GM12801 (cell line): ENCODE results near the gene GNS.

Experiments used
- CTCF ChIP-seq: IDR thresholded peaks from one replicate; pipeline ENCODE4 v1.5.1; 2011; ENCODE audit warnings: control low read depth; ENCODE audit not compliant: insufficient read length; ENCODE audit errors: extremely low read depth

The GNS gene

DNA sequence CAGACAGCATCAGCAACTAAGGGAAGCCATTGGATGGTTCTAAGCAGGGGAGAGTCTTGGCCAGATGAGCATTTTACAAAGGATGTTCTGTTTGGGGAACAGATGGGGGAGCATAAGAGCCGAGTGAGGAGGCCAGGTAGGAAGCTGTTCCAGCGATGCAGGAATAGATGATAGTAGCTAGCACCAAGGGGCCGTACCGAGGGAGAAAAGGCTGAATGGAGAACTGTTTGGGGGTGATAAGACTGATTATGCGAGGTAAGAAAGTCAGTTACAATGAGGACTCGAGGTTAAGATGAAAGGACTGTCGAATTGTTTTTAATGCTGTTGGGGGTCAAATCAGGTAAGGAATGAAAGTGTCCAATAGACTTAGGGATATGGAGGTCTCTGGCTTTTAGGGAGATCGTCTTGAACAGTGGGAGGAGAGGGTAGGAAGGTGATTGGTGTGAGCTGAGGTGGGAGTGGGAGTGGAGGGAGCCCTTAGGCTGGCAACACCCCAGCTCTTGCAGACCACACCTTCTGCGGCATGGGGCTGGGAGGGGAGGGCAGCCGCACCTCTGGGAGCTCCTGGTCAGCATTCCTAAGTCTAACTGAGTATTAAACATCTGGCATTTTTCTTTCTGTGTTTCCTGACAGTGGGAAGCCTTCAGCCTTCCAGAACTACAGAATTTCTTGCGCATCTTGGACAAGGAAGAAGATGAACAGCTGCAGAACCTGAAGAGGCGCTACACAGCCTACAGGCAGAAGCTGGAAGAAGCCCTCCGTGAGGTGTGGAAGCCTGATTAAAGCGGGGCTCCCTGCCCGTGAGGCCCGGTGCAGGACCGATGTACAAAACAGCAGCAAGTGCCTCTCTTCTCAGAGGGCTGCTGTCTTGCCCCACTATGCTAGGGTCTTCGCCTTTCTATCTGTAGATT lies 64.8 kb downstream of the GNS start:
- TF ChIP-seq CTCF, result no peak

- TF ChIP-seq CTCF, result no peak
These were observed 67.2 kb downstream of the GNS start for GRCh38 chr12:64691795-64692583.

- no peak for TF ChIP-seq CTCF
These were observed 67.9 kb downstream of the GNS start for GRCh38 chr12:64691227-64691794.

DNA sequence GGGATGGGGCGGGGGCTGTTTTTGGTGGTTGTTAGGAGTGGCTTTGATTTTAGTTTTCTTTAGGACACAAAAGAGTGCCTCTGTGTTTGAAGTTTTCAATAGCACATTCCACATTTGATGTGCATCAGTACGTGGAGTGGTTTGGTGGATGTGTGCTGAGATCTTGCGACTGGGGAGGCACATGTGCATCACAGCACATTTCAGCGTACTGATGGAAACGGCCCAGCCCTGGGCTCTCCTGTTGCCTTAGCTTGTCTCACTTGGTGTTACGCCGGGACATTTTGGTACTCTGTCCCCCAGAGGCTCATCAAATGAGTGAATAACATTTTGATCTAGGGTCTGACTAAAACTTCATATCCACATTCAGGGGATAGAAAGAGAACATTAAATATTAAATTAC lies 70.5 kb downstream of the GNS start:
- no peak for TF ChIP-seq CTCF

DNA sequence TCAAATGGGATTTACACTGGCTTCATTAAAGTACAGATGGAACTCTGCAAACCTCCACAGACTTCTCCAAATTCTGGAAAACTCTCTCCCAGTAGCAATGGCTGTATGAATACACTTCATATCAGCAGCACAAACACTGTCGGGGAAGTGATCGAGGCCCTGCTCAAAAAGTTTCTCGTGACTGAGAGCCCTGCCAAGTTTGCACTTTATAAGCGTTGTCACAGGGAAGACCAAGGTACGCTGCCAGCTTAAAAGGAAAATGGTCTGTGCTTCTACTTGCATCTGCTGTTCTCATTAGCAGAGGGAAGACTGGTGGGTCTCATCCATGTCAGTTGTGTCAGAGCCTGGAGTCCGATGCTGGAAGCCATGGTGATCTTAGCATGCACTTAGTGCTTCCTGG lies 71.0 kb downstream of the GNS start:
- no peak for TF ChIP-seq CTCF

- no peak for TF ChIP-seq CTCF
These were observed 71.4 kb downstream of the GNS start for GRCh38 chr12:64687816-64688215.

GRCh38 chr12:64685605-64686004 lies 73.6 kb downstream of the GNS start:
- TF ChIP-seq CTCF, result no peak
